Suppressor macrophage (primary cell): Measurements from ENCODE around the gene POLD4.
A peak's percentile ranks its signal among the peaks of the same experiment; 100 is the strongest.

Experiments
- DNase-seq, 4 experiments: peaks; one replicate each; pipeline ENCODE4 v3.0.0-alpha.2; 2020 to 2022

The POLD4 gene

GRCh38 chr11:67387518-67387917, 34.2 kb upstream of the POLD4 start:
- DNase-seq = no peak

GRCh38 chr11:67387069-67387468, 33.7 kb upstream of the POLD4 start:
- DNase-seq = peak; percentile 61 to 76 (median 74)

GRCh38 chr11:67384851-67385366, 31.6 kb upstream of the POLD4 start:
- peak in 2 of 4 experiments; percentile 38 to 48 for DNase-seq

- peak; percentile 87 to 92 (median 91) for DNase-seq
Observed at GRCh38 chr11:67382276-67383136, 29.2 kb upstream of the POLD4 start.

- peak; percentile 31 to 85 (median 60) for DNase-seq
Observed at GRCh38 chr11:67381244-67381972, 28.1 kb upstream of the POLD4 start.

GRCh38 chr11:67379061-67380058, 26.0 kb upstream of the POLD4 start:
- DNase-seq = no peak

- no peak for DNase-seq
Observed at GRCh38 chr11:67378544-67378943, 25.2 kb upstream of the POLD4 start.

- no peak for DNase-seq
Observed at GRCh38 chr11:67376873-67377808, 23.8 kb upstream of the POLD4 start.

GRCh38 chr11:67376063-67376820, 22.9 kb upstream of the POLD4 start:
- no peak for DNase-seq

- DNase-seq = no peak
Observed at GRCh38 chr11:67375320-67376055, 22.1 kb upstream of the POLD4 start.

GRCh38 chr11:67374571-67375281, 21.4 kb upstream of the POLD4 start:
- peak in 1 of 4 experiments; percentile 42 for DNase-seq

GRCh38 chr11:67373648-67374570, 20.6 kb upstream of the POLD4 start:
- peak; percentile 81 to 92 (median 90) for DNase-seq

- DNase-seq = peak; percentile 47 to 80 (median 64)
Observed at GRCh38 chr11:67372993-67373647, 19.8 kb upstream of the POLD4 start, which contains the start of gene CLCF1. Gene CLCF1 (minus strand): TSS chr11:67373598. CDS start chr11:67373539, 59 bp downstream.

GRCh38 chr11:67372321-67372992, 19.1 kb upstream of the POLD4 start:
- peak in 2 of 4 experiments; percentile 34 to 40 for DNase-seq

- DNase-seq = peak in 3 of 4 experiments; percentile 37 to 58 (median 51)
Observed at GRCh38 chr11:67371911-67372320, 18.6 kb upstream of the POLD4 start.
